ENCODE measurements around the gene GALC. TPM values are rescaled to one million over a fixed set of nuclear protein-coding genes. Genes with fewer than 3 reads are reported as not detected.

The GALC gene
- total and polyA plus RNA-seq, 9 of the 15 experiments (the other 6 are each of a cell fraction or from before 2014, with no cell fraction given) = 1.6 to 15.0 (median 7.3) TPM

GRCh38 chr14:88032373-88032772 is 39.4 kb upstream of the GALC start:
- no peak overlapping the region for H3K27ac ChIP-seq (ENCODE audit: extremely low read depth, low read depth, low read length)
- no peak overlapping the region for H3K9ac ChIP-seq (ENCODE audit: insufficient read depth in 1 of 2, low read depth in 2 of 2, low read length in 2 of 2)
- CTCF ChIA-PET (ENCODE audit: low intra/inter-chr PET ratio) = no interaction called here
- H3K4me1 ChIP-seq (replicated peaks in 1 of 2; ENCODE audit: control insufficient read depth in 2 of 2, insufficient read depth in 2 of 2, low read length in 2 of 2) = peaks cover 0 to 15% of the 10 kb centered on the region in 2 experiments; a peak in 2 of 5 replicates
- no TSS peak for BruUV-seq (replicated peaks)
- no peak for ATAC-seq
- no peaks in the 10 kb centered on the region for H3K9me3 ChIP-seq (replicated peaks; ENCODE audit: control insufficient read depth, insufficient read depth, low read depth, low read length)
- H4K20me1 ChIP-seq (replicated peaks; ENCODE audit: control insufficient read depth, insufficient read depth, low read length) = no peaks in the 10 kb centered on the region
- H3K9me1 ChIP-seq (ENCODE audit: control insufficient read depth, insufficient read depth, low read length) = no peaks in the 10 kb centered on the region
- no peak for FAIRE-seq
- POLR2A ChIA-PET = no interaction called here
- no peak for DNase-seq (ENCODE audit: extremely low read depth in 1 of 4, low spot score in 3 of 4)
- intact Hi-C loops (cut with micrococcal nuclease) = no loop called here
- no peak for TF ChIP-seq MXI1 (IDR thresholded peaks at IDR 0.05; ENCODE audit: low read depth, low read length)
- no peak for TF ChIP-seq E4F1 (CRISPR knock-in tag; IDR thresholded peaks at IDR 0.05; ENCODE audit: borderline replicate concordance)
- TF ChIP-seq KHSRP (IDR thresholded peaks at IDR 0.05) = no peak
- TF ChIP-seq ZC3H4 (CRISPR knock-in tag; IDR thresholded peaks at IDR 0.05; ENCODE audit: borderline replicate concordance) = no peak
- TF ChIP-seq ZKSCAN1 (IDR thresholded peaks at IDR 0.05; ENCODE audit: low read depth, low read length) = no peak
- TF ChIP-seq ZNF316 (IDR thresholded peaks at IDR 0.05) = peak; percentile 72
- TF ChIP-seq ZNF175 (CRISPR knock-in tag; IDR thresholded peaks at IDR 0.05; ENCODE audit: low read depth) = no peak
- peak; percentile 75 for TF ChIP-seq MAFF (IDR thresholded peaks at IDR 0.05; ENCODE audit: low read length)
- no peak for TF ChIP-seq E2F5 (CRISPR knock-in tag; IDR thresholded peaks at IDR 0.05)
- TF ChIP-seq TAF7 (tag; IDR thresholded peaks at IDR 0.05) = no peak
- TF ChIP-seq NCOA1 (IDR thresholded peaks at IDR 0.05; ENCODE audit: low read depth) = no peak
- TF ChIP-seq ZNF830 (CRISPR knock-in tag; IDR thresholded peaks at IDR 0.05) = no peak
- peak; percentile 58 for TF ChIP-seq MAFG (tag; conservative IDR thresholded peaks at IDR 0.05)
- no peak for TF ChIP-seq PHF20 (IDR thresholded peaks at IDR 0.05; ENCODE audit: partially characterized antibody)
- TF ChIP-seq MAFK (IDR thresholded peaks at IDR 0.05; ENCODE audit: low read length) = peak; percentile 65
- no peak for TF ChIP-seq XRCC3 (IDR thresholded peaks at IDR 0.05)
- peak; percentile 58; the same call in 1 of the 2 replicates for TF ChIP-seq C11orf30 (IDR thresholded peaks at IDR 0.05; ENCODE audit: low read depth)
- TF ChIP-seq HIVEP1 (CRISPR knock-in tag; IDR thresholded peaks at IDR 0.05) = no peak
- no peak for TF ChIP-seq ZNF41 (CRISPR knock-in tag; conservative IDR thresholded peaks at IDR 0.05)
- no peak for TF ChIP-seq SFPQ (IDR thresholded peaks at IDR 0.05; ENCODE audit: low read depth, low read length)
- 0% methylated on average over 1 of the region's 1 CpG for WGBS (ENCODE audit: insufficient coverage, low coverage, missing lambda C conversion rate)
- no peak overlapping the region for H3K4me3 ChIP-seq
- H3K27me3 ChIP-seq (ENCODE audit: control insufficient read depth in 2 of 2, insufficient read depth in 2 of 2, low read length in 2 of 2) = peaks cover 0 to 3% of the 10 kb centered on the region in 2 experiments; a peak in 1 of 5 replicates
- no peaks in the 10 kb centered on the region for H3K79me2 ChIP-seq (ENCODE audit: control insufficient read depth, insufficient read depth, low read length)
- no peaks in the 10 kb centered on the region for H3K36me3 ChIP-seq (ENCODE audit: control insufficient read depth, insufficient read depth, low read length)
- in situ Hi-C loops (cut with MboI) = no loop called here
- no peak overlapping the region for H3K4me2 ChIP-seq (ENCODE audit: insufficient read depth, low read length)
- H2AFZ ChIP-seq (ENCODE audit: low read depth, low read length) = no peak overlapping the region
